ENCODE results near the gene TREML2.
"Not testable (repeated sequence)": the region's sequence is repeated elsewhere in the genome, so short reads cannot be mapped to it uniquely, and the experiment has no call there.

TREML2 gene
- 1.6 to 2.9 reads per million in 2 donors for total RNA-seq

DNA sequence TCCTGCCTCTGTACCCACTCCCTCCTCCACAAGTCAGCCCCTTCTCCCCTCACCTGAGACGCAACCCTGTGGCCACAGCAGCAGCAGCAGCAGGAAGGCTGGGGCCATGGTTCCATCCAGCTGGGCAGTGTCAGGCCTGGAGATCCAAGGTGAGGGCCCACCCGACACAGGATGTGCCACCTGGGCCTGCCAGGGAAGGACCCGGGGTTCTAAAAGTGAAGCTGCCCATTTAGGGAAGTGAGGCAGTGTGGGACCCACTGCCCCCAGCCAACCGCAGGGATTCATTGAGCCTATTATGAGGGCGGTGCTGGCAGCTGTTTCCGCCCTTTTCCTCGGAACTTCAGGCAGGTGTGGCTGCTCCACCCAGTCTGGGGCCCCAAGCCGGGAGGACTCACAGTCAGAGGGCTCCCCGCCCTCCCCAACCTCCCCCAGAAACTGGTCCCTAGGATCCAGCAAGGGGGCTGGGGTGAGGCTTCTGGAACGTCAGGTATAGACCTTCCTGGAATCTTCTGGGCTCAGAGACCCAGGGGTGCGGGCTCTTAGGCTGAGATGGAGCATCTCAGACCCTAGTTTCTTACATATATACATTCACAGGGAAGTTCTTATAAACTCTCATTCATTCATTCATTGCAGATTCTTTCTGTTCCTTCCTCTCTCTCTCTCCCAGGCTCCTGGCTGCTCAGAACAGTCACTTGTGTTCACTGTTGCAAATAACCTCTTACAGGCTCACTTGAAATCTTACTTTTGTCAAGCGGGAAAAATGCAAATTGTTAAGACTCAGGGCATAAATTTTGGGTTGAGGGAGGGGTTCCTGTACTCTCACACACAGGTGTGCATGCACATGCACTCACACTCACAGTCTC is at the start of gene TREML2:
TSS of gene TREML2 (minus strand) at position 249 of the 863 bp plus-strand sequence. CDS start at position 108, 141 bp downstream.
- no peak for DNase-seq

DNA sequence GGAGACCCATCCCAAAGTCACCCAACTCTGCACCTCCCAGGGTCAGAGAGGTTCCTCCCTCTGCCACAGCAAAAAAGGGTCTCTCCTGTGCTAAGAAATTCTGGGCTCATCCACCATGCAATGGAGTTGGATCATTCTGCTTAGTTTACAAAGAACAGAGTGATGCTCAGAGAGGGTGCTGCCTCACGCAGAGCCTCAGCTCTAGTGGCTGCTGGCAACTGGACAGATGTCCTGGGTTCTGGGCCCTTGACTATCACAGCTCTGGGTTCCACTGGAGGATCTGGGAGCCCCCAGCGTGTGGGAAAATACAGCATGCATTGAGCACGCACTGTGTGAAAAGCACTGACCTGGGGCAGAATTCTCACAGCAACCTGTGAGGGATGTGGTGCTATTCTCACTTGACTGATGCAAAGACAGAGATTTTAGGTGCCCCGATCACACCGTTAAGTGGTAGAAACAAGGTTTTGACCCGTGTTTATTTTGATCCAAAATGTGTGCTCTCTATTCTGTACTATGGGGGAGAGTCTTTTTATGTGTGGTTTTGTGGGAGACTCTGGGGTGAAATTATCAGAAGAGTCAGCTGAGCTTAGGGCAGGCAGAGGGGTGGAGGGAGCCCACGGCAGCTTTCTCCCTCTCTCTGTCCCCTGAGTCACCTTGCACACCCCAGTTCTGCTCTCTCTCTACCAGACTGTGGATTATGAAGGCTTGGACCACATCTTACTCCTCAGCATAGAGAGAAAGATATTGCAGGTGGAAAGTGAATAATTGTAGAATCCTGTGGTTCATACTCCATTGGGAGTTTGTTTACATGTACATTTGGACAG is 47.1 kb upstream of the TREML2 start:
- DNase-seq, result no peak

DNA sequence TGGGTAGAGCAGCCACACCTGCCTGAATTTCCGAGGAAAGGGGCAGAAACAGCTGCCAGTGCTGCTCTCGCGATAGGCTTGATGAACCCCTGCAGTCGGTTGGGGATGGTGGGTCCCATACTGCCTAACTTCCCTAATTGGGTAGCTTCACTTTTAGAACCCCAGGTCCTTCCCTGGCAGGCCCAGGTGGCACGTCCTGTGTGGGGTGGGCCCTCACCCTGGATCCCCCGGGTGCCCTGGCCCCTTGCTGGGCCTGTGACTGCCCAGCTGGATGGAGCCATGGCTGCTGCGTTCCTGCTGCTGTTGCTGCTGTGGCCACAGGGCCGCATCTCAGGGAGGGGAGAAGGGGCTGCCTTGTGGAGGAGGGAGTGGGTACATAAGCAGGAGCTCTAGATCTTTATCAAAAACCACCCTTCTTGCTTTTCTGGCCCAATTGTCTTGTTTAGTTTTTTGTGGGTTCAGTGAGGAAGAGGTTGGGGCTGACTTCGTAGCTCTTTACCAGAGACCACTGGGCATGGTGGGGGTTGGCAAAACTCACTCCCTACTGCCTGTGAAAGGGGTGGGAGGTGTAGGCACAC is 46.4 kb upstream of the TREML2 start:
- no peak for DNase-seq

DNA sequence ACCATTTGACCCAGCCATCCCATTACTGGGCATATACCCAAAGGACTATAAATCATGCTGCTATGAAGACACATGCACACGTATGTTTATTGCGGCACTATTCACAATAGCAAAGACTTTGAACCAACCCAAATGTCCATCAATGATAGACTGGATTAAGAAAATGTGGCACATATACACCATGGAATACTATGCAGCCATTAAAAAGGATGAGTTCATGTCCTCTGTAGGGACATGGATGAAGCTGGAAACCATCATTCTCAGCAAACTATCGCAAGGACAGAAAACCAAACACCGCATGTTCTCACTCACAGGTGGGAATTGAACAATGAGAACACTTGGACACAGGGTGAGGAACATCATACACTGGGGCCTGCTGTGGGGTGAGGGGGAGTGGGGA is 45.6 kb upstream of the TREML2 start:
- not testable (repeated sequence) for DNase-seq

DNA sequence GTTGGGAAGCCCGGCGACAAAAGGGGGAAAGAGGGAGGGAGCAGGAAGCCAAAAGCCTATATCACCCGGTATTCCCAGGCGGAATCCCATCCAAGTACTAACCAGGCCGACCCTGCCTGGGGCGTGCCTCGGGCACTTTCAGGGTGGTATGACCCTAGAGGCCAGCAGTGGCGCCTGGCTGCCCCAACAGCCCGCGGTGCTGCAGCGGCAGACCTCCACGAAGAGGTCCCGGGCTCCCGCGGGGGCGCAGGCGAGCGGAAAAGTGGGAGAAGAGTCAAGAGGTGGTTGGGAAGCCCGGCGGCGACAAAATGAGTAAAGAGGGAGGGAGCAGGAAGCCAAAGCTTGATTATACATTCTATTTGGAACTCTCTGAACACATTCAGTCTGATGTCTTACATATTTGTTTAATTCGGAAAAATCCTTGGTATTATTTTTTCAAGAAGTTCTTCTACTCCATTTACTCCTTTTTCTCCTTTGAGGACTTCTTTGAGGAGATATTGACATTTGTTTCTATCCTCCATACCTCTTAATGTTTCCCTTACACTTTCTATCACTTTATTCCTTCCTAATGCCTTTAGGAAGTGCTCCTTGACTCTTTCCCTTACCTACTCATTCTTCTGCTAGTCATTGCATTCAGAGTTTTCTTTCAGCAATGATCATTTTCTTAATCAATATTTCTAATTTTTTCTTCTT is 38.7 kb upstream of the TREML2 start:
- no peak for DNase-seq

DNA sequence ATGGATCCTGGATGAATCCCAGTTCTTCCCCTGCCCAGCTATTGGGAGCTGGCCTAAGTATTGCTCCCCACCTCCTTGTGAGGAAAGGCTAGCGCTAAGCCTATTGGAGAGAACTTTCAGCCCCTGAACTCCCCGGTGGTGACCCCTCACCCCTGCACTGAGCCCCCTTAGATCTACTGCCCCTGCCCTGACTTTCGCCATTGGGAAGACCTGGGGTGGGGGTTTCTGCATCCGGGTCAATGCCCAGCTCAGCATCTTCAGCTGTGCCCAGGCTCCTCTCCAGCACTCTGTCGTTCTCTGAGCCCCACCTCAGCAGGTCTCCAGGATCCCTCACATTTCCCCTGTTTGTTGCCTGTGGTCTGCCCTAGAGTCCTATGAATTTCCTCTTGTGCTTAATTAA is 36.2 kb upstream of the TREML2 start:
- no peak for DNase-seq

DNA sequence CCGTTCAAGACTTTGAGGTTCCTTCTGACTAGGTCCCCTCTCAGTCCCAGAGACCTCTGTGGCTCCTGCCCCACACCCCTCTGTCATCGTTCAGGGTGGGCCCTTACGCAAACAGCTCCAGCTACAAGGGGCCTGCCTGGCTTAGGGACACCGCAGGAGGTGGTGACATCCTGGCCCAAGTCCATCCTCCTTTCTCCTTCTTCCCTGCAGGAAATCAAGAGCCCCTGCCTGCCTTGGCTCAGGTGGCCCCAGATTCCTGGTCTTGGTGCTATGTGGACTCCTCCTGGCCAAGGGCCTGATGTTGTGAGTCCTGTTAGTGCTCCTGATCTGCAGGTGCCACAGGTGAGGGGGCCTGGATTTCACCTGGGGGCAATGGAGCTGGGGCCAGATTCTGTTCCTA is 35.3 kb upstream of the TREML2 start:
- DNase-seq, result no peak

- no peak for DNase-seq
Measured at GRCh38 chr6:41232667-41233066, 31.7 kb upstream of the TREML2 start.

GRCh38 chr6:41231246-41231645 is 30.3 kb upstream of the TREML2 start:
- no peak for DNase-seq

DNA sequence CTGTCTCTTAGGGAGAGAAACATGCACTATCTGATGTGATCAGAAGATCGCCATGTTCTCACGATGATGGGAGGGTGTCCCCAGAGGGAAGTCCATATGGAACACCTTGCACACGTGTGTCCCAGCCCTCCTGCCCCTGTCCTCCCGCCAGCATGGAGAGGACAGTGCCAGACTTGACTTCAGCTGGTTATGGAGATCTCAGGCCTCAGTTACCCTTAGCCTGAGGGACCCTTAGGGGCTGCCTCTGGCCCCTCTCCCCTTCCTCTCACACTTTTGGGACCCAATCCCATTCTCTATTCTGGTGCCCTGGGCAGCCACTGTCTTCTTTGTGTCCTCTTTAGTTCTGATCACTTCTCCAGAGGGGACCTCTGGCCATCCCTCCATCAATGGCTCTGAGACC is 28.8 kb upstream of the TREML2 start:
- DNase-seq, result no peak

DNA sequence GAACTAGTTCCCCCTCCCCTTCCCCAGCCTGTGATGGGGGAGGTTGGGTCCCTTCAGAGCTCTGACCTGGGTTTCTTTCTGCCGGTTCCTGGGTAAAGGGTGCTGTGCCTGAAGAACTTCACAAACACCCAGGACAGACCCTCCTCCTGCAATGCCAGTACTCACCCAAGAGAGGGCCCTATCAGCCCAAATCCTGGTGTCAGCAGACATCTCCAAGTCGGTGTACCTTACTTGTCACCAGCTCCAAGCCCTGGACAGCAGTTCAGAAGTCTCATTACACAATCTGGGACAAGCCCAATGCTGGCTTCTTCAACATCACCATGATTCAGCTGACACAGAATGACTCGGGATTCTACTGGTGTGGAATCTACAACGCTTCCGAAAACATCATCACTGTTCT is 27.7 kb upstream of the TREML2 start:
- no peak for DNase-seq

DNA sequence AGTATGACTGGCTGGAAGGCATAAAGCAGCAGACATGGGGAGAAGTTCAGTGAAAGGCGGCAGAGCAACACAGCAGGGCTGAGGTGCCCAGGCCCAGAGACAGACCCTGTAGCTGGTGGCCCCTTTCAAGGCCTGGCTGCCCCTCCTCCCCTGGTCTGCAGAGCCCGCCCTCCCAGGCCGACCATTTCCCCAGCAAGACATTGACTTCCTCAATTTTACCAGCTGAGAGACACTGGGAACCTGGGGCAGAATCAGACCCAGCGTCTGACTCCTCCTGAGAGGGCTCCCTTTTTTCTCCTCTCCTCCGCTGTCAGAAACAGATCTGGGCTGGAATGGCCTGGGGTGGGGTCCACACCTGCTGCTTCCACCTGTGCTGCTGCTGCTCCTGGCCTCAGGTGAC is 27.1 kb upstream of the TREML2 start, which contains the start of gene TREML4:
TSS of gene TREML4 (plus strand) at position 254 of the 400 bp plus-strand sequence. CDS start at position 333, 79 bp downstream.
- DNase-seq, result no peak

GRCh38 chr6:41226752-41227151 is 25.8 kb upstream of the TREML2 start:
- DNase-seq, result no peak

DNA sequence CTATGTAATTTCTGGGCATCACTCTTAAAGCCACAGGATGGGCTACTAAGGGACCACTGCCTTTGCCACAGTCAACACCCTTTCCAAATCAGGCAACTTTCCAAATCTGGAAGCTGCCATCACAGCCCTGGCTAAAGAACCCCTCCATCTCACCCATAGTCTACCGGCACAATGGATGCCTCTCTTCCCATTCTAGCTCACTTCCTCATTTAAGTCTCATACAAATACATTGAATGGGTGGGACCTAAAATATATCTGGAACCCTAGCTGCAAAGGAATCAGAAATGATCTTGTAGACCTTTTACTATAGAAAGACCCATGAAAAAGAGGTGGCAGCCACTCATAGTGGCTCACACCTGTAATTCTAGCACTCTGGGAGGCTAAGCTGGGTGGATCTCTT is 23.9 kb upstream of the TREML2 start:
- no peak for DNase-seq

GRCh38 chr6:41222513-41222912 is 21.6 kb upstream of the TREML2 start:
- no peak for DNase-seq

DNA sequence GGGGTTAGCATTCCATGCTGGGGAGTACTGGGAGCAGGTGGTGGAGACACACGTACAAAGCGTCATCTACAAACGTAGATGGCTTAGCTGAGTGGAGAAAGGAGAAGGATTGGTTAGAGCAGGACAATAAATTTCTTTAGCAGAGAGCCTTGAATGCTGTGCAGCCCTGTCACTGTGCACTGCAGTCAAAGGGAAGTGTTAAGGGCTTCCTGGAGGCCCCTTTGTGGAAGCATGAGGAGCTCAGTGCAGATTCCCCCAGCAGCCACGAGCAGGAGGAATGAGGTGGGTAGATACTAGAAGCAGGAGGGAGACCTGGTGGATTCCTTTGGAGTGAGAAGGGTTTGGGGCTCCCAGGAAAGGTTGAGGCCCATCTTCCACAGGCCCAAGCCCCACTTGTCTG is 21.1 kb upstream of the TREML2 start:
- DNase-seq, result no peak

GRCh38 chr6:41216616-41217015 is 15.7 kb upstream of the TREML2 start:
- no peak for DNase-seq

DNA sequence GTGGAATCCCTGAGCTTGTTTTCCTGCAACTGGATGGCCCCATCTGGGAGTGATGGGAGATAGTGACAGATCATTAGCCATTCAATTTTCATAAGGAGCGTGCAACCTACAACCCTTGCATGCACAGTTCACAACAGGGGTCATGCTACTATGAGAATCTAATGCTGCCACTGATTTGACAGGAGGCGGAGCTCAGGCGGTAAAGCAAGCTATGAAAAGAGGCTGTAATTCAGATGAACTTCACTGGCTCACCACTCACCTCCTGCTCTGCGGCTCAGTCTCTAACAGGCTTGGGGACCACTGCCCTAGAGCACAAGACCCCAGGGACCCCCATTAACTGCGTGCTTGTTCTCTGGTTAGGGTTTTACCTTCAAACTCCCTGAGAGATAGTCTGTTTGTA is 14.8 kb upstream of the TREML2 start:
- DNase-seq, result no peak

DNA sequence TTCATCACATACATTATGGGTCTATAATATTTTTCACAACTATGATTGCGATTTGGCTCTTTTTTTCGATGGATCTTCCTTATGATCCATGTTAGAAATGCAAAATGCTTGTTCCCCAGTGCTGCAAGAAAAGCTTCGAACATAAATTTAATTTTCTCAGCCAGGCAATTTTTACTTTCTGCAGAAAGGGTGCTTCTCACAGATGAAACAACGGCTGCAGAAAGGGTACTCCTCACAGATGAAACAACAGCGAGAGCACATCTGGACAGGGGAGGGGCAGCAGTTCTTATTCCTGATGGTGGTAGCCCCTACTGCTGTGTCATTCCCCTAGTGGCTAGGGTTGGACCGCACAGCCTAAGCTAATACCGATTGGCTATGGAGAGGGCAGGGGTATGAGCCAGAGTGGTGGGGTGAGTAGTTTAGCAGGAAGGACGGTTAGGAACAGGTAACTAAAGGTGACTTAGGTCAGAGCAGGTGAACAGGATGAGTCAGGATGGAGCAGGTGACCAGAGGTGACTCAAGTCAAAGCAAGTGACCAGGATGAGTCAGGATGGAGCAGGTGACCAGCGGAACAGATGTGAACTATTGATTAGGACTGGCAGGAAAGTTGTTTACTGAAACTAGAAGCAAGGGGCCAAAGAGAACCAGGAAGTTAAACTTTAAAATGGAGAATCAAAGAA is 13.8 kb upstream of the TREML2 start:
- no peak for DNase-seq

DNA sequence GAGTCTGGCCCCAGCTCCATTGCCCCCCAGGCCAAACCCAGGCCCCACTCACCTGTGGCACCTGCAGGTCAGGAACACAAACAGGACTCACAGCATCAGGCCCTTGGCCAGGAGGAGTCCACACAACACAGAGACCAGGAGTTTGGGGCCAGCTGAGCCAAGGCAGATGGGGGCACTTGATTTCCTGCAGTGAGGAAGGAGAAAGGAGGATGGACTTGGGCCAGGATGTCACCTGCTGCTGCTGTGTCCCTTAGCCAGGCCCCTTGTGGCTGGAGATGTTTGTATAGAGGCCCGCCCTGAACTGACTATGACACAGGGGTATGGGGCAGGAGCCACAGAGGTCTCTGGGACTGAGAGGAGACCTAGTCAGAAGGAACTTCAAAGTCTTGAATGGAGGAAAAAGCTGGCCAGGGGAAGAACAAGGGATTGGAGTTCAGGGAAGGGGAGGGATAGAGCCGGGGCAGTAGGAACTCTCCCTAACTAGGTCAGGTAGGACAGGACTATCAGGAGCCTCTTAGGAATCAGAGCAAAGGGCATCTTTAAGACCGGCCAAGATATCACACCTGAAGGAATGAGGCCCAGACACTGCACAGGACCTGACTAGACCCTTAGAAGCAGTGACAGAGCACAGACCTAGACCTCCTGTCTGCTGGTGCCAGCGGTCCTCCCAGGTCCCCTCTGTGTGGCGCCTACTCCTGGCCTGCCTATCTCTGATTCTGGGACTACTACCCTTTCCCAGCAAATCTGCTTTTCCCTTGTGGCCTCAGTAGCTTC is 8.8 kb upstream of the TREML2 start:
- DNase-seq, result no peak

GRCh38 chr6:41208439-41209106 is 7.6 kb upstream of the TREML2 start:
- DNase-seq, result no peak
